Measurements from ENCODE around the gene UST. TPM values are rescaled to one million over a fixed set of nuclear protein-coding genes. Genes with fewer than 3 reads are reported as not detected.
"Not testable (repeated sequence)": the region's sequence is repeated elsewhere in the genome, so short reads cannot be mapped to it uniquely, and the experiment has no call there.

The UST gene
- total and polyA plus RNA-seq, 3 donors from 2014 or later = 14.9 to 16.0 (median 14.9) TPM

DNA sequence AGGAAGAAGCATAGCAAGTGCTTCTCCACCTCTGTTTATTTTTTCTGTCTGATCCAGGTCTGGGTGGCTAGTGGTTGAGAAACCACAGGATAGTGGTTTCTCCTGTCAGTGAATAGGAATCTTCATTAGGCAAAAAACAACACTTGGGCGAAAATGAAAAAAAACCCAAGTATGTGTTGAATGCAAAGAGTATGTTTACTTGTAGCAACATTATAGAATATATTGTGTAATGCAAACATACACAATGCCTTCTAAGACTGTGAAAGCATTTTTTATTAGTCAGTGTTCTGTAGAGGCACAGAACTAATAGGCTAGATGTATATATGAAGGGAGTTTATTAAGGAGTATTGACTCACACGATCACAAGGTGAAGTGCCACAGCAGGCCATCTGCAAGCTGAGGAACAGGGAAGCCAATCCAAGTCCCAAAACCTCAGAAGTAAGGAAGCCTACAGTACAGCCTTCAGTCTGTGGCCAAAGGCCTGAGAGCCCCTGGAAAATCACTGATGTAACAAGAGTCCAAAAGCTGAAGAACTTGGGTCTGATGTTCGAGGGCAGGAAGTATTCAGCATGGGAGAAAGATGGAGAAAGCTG lies 111.1 kb downstream of the UST start:
- WGBS, 2 donors = 74 to 83% methylated on average over 3 of the region's 3 CpGs
- no peak overlapping the region for H3K4me3 ChIP-seq
- no peak for DNase-seq

GRCh38 chr6:148864132-148864531 lies 117.3 kb downstream of the UST start:
- H3K9me3 ChIP-seq; H3K27ac ChIP-seq; H3K4me1 ChIP-seq; H3K36me3 ChIP-seq (ENCODE audit: low read depth, missing control alignments); DNase-seq; intact Hi-C loops (cut with DNase I; ENCODE audit: low total_unique reads); H3K4me3 ChIP-seq; H3K27me3 ChIP-seq: not testable (repeated sequence)
- 90 to 96% methylated on average over 4 to 16 of the region's 16 CpGs for WGBS, 2 donors

More for the DNA sequence above, 111.1 kb downstream of the UST start:
- no peaks in the 10 kb centered on the region for H3K36me3 ChIP-seq (ENCODE audit: low read depth, missing control alignments)
- no peaks in the 10 kb centered on the region for H3K9me3 ChIP-seq
- H3K27ac ChIP-seq = no peak overlapping the region
- intact Hi-C loops (cut with DNase I; ENCODE audit: low total_unique reads) = no loop called here
- TF ChIP-seq POLR2A (IDR thresholded peaks at IDR 0.05) = no peak
- no peaks in the 10 kb centered on the region for H3K4me1 ChIP-seq
- no peaks in the 10 kb centered on the region for H3K27me3 ChIP-seq

- intact Hi-C loops (cut with DNase I; ENCODE audit: low total_unique reads) = no loop called here
- H3K27me3 ChIP-seq = no peaks in the 10 kb centered on the region
- TF ChIP-seq POLR2A (IDR thresholded peaks at IDR 0.05) = no peak
- TF ChIP-seq, protein P1, sequence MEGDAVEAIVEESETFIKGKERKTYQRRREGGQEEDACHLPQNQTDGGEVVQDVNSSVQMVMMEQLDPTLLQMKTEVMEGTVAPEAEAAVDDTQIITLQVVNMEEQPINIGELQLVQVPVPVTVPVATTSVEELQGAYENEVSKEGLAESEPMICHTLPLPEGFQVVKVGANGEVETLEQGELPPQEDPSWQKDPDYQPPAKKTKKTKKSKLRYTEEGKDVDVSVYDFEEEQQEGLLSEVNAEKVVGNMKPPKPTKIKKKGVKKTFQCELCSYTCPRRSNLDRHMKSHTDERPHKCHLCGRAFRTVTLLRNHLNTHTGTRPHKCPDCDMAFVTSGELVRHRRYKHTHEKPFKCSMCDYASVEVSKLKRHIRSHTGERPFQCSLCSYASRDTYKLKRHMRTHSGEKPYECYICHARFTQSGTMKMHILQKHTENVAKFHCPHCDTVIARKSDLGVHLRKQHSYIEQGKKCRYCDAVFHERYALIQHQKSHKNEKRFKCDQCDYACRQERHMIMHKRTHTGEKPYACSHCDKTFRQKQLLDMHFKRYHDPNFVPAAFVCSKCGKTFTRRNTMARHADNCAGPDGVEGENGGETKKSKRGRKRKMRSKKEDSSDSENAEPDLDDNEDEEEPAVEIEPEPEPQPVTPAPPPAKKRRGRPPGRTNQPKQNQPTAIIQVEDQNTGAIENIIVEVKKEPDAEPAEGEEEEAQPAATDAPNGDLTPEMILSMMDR (IDR thresholded peaks at IDR 0.05) = no peak
- H3K9me3 ChIP-seq = no peaks in the 10 kb centered on the region
- no peak overlapping the region for H3K4me3 ChIP-seq
- DNase-seq = no peak
- no peaks in the 10 kb centered on the region for H3K4me1 ChIP-seq
- no peak overlapping the region for H3K27ac ChIP-seq
- 72 to 98% methylated on average over 5 of the region's 5 CpGs for WGBS, 2 donors
- no peaks in the 10 kb centered on the region for H3K36me3 ChIP-seq (ENCODE audit: low read depth, missing control alignments)
Observed at GRCh38 chr6:148864941-148865340, 118.1 kb downstream of the UST start.

GRCh38 chr6:148866657-148867268 lies 119.9 kb downstream of the UST start:
- TF ChIP-seq, protein P1 (IDR thresholded peaks at IDR 0.05) = no peak
- no peak for TF ChIP-seq POLR2A (IDR thresholded peaks at IDR 0.05)
- 80 to 87% methylated on average over 5 of the region's 5 CpGs for WGBS, 2 donors
- DNase-seq = no peak
- no peak overlapping the region for H3K27ac ChIP-seq
- no peaks in the 10 kb centered on the region for H3K36me3 ChIP-seq (ENCODE audit: low read depth, missing control alignments)
- H3K27me3 ChIP-seq = no peaks in the 10 kb centered on the region
- H3K4me1 ChIP-seq = no peaks in the 10 kb centered on the region
- no peaks in the 10 kb centered on the region for H3K9me3 ChIP-seq
- no peak overlapping the region for H3K4me3 ChIP-seq
- intact Hi-C loops (cut with DNase I; ENCODE audit: low total_unique reads) = no loop called here

DNA sequence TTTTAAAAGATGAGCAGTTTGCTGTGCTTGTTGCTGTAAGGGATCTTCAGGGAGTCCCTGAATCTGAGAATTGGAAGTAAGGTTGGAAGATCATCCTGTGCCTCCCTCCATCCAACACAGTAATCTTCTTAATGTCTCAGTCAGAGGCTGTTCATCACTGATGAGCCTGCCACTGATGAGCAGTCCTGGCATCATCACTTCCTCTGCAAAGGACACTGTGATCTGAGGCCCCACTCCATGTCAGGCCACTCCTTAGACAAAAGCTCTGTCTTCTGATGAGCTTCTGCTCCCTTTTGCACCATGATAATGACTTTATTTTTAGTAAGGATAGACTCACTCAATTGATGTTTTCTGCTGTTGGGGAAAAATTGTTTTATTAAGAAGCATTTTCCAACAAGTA lies 121.0 kb downstream of the UST start:
- no peak for DNase-seq
- no peaks in the 10 kb centered on the region for H3K9me3 ChIP-seq
- no peak overlapping the region for H3K4me3 ChIP-seq
- H3K4me1 ChIP-seq = no peaks in the 10 kb centered on the region
- H3K36me3 ChIP-seq (ENCODE audit: low read depth, missing control alignments) = no peaks in the 10 kb centered on the region
- no peak overlapping the region for H3K27ac ChIP-seq
- no peaks in the 10 kb centered on the region for H3K27me3 ChIP-seq
- TF ChIP-seq POLR2A (IDR thresholded peaks at IDR 0.05) = no peak
- TF ChIP-seq, protein P1 (IDR thresholded peaks at IDR 0.05) = no peak
- intact Hi-C loops (cut with DNase I; ENCODE audit: low total_unique reads) = no loop called here

GRCh38 chr6:148868314-148868713 lies 121.5 kb downstream of the UST start:
- intact Hi-C loops (cut with DNase I; ENCODE audit: low total_unique reads) = no loop called here

More at GRCh38 chr6:148868314-148868713, 121.5 kb downstream of the UST start:
- WGBS, 2 donors = 86 to 87% methylated on average over 5 of the region's 5 CpGs
- H3K4me1 ChIP-seq = no peaks in the 10 kb centered on the region
- TF ChIP-seq, protein P1 (IDR thresholded peaks at IDR 0.05) = no peak
- TF ChIP-seq POLR2A (IDR thresholded peaks at IDR 0.05) = no peak
- no peak overlapping the region for H3K27ac ChIP-seq
- no peaks in the 10 kb centered on the region for H3K9me3 ChIP-seq
- H3K27me3 ChIP-seq = no peaks in the 10 kb centered on the region
- no peaks in the 10 kb centered on the region for H3K36me3 ChIP-seq (ENCODE audit: low read depth, missing control alignments)
- no peak for DNase-seq
- H3K4me3 ChIP-seq = no peak overlapping the region
